ENCODE measurements around the gene MUC4.

MUC4 gene

DNA sequence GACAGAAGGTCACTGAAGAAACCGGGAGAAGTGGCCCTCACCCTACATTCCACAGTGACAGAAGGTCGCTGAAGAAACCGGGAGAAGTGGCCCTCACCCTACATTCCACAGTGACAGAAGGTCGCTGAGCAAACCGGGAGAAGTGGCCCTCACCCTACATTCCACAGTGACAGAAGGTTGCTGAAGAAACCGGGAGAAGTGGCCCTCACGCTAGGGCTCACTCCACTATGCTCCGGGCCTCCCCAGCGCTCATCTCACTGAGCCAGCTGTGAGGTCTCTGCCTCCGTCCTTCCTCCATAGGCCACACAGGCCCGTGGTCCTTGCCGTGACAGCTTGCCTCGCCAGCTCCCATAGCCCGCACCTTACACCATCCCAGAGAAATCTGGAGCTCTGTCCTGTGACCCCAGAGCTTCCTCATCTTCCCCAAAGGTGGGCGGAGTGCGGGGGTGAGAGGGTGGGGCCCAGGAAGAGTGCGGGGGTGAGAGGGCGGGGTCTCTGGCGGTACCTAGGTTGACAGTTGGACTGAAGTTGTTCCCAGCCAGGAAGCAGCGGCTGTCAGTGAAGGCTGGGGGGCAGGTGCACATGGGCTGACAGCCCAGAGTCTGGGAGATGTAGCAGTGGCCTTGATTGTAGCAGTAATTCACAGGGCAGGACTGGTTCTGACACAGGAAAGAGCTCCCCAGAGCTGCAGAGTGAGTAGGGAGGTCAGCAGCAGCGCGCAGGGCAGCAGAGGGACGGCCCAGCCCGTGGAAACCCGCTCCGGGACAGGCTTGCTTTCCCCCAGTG lies 59.0 kb downstream of the MUC4 start:
- Histone ChIP-seq H3K9me2 (replicated peaks; ENCODE audit: insufficient read depth, low read length) (no peaks in the 10 kb centered on the region), H3K27ac (ENCODE audit: low read depth, low read length) (no peak overlapping the region), H3K36me3 (ENCODE audit: low read length) (no peaks in the 10 kb centered on the region), H3K9me3 (ENCODE audit: insufficient read depth, low read length) (no peaks in the 10 kb centered on the region), H3F3A (ENCODE audit: insufficient read depth) (no peaks in the 10 kb centered on the region), H3K79me2 (ENCODE audit: insufficient read depth, low read length) (no peaks in the 10 kb centered on the region), H3K9ac (ENCODE audit: low read length) (no peak overlapping the region), H3K4me3 (ENCODE audit: insufficient read depth, low read length, poor library complexity, severe bottlenecking) (no peak overlapping the region), H2AFZ (ENCODE audit: low read depth, low read length, severe bottlenecking) (no peak overlapping the region), H3K4me2 (ENCODE audit: low read depth, low read length, poor library complexity, severe bottlenecking) (no peak overlapping the region), H3K27me3 (ENCODE audit: low read length) (no peaks in the 10 kb centered on the region), H4K20me1 (ENCODE audit: low read depth, low read length) (no peaks in the 10 kb centered on the region)
- TF ChIP-seq, protein P1, sequence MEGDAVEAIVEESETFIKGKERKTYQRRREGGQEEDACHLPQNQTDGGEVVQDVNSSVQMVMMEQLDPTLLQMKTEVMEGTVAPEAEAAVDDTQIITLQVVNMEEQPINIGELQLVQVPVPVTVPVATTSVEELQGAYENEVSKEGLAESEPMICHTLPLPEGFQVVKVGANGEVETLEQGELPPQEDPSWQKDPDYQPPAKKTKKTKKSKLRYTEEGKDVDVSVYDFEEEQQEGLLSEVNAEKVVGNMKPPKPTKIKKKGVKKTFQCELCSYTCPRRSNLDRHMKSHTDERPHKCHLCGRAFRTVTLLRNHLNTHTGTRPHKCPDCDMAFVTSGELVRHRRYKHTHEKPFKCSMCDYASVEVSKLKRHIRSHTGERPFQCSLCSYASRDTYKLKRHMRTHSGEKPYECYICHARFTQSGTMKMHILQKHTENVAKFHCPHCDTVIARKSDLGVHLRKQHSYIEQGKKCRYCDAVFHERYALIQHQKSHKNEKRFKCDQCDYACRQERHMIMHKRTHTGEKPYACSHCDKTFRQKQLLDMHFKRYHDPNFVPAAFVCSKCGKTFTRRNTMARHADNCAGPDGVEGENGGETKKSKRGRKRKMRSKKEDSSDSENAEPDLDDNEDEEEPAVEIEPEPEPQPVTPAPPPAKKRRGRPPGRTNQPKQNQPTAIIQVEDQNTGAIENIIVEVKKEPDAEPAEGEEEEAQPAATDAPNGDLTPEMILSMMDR (IDR thresholded peaks at IDR 0.05; ENCODE audit: insufficient read depth, low read length, poor library complexity, severe bottlenecking), result no peak
- TF ChIP-seq EZH2phosphoT487 (conservative IDR thresholded peaks at IDR 0.05; ENCODE audit: low read length), result no peak

DNA sequence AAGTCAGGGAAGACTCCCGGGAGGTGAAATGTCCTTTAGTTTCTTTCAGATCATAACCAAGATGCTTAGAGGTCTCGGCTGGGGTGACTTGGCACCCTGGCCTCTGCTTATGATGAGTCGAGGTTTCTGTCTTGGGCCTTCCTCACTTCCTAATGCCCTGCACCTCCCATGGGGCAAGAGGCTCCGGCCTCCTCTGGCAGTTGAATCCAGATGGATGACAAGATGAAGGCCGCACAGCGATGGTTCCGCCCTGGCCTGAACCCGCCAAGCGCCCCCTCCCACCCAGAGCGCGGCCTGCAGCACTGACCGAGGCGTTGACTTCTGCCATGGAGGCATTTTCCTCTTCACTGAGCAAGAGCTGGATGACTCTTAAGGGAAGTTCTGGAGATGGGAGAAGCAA lies 59.7 kb downstream of the MUC4 start:
- Histone ChIP-seq H3K9ac (ENCODE audit: low read length) (no peak overlapping the region), H3K79me2 (ENCODE audit: insufficient read depth, low read length) (no peaks in the 10 kb centered on the region), H3K27me3 (ENCODE audit: low read length) (no peaks in the 10 kb centered on the region), H4K20me1 (ENCODE audit: low read depth, low read length) (no peaks in the 10 kb centered on the region), H3K9me2 (replicated peaks; ENCODE audit: insufficient read depth, low read length) (no peaks in the 10 kb centered on the region), H3K4me3 (ENCODE audit: insufficient read depth, low read length, poor library complexity, severe bottlenecking) (no peak overlapping the region), H3K4me2 (ENCODE audit: low read depth, low read length, poor library complexity, severe bottlenecking) (no peak overlapping the region), H3K27ac (ENCODE audit: low read depth, low read length) (no peak overlapping the region), H3F3A (ENCODE audit: insufficient read depth) (no peaks in the 10 kb centered on the region), H3K9me3 (ENCODE audit: insufficient read depth, low read length) (no peaks in the 10 kb centered on the region), H2AFZ (ENCODE audit: low read depth, low read length, severe bottlenecking) (no peak overlapping the region), H3K36me3 (ENCODE audit: low read length) (no peaks in the 10 kb centered on the region)
- TF ChIP-seq EZH2phosphoT487 (conservative IDR thresholded peaks at IDR 0.05; ENCODE audit: low read length), result no peak
- TF ChIP-seq, protein P1 (IDR thresholded peaks at IDR 0.05; ENCODE audit: insufficient read depth, low read length, poor library complexity, severe bottlenecking), result no peak

DNA sequence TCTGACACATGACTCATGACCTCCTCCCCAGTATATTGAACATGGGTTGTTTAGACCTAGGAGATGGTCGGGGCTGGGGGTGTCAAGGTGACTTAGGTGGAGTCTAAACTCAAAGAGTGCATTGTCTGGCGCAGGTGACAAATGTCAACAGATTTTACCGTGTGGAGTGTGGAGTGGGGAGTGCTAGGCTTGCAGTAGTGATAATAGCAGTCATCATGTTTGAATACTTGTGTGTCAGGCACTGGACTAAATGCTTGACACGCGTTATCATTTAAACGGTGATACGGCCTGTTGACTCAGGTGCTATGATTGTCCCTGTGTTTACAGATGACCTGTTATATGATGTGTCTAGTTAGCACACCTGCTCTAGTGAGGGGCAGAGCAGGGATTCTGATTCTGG lies 60.2 kb downstream of the MUC4 start:
- no peak overlapping the region for H3K27ac ChIP-seq (ENCODE audit: low read depth, low read length)

More for the DNA sequence above, 60.2 kb downstream of the MUC4 start:
- Histone ChIP-seq H3K9me3 (ENCODE audit: insufficient read depth, low read length) (no peaks in the 10 kb centered on the region), H3K4me3 (ENCODE audit: insufficient read depth, low read length, poor library complexity, severe bottlenecking) (no peak overlapping the region), H2AFZ (ENCODE audit: low read depth, low read length, severe bottlenecking) (no peak overlapping the region), H3K79me2 (ENCODE audit: insufficient read depth, low read length) (no peaks in the 10 kb centered on the region), H3K4me2 (ENCODE audit: low read depth, low read length, poor library complexity, severe bottlenecking) (no peak overlapping the region), H3K27me3 (ENCODE audit: low read length) (no peaks in the 10 kb centered on the region), H3K36me3 (ENCODE audit: low read length) (no peaks in the 10 kb centered on the region), H4K20me1 (ENCODE audit: low read depth, low read length) (no peaks in the 10 kb centered on the region), H3K9ac (ENCODE audit: low read length) (no peak overlapping the region), H3K9me2 (replicated peaks; ENCODE audit: insufficient read depth, low read length) (no peaks in the 10 kb centered on the region), H3F3A (ENCODE audit: insufficient read depth) (no peaks in the 10 kb centered on the region)
- no peak for TF ChIP-seq EZH2phosphoT487 (conservative IDR thresholded peaks at IDR 0.05; ENCODE audit: low read length)
- TF ChIP-seq, protein P1 (IDR thresholded peaks at IDR 0.05; ENCODE audit: insufficient read depth, low read length, poor library complexity, severe bottlenecking), result no peak

All from SU-DHL-6 (cell line).